Activated T-helper 2 cell treated with anti-CD3 and anti-CD28 coated beads, Interferon-gamma antibody, Interleukin-2, Interleukin-4, amounts not matched to agents 10 μg/mL and 5 μg/mL and 100 μg/mL, durations not matched to agents 14 hours and 24 hours and 36 hours (primary cell): Measurements from ENCODE around the gene PACSIN2. TPM values are rescaled to one million over a fixed set of nuclear protein-coding genes. Genes with fewer than 3 reads are reported as not detected.

ENCODE experiments used
- total RNA-seq: library from RNA; stranded (reverse); gene quantifications from 2 replicates; pipeline ENCODE4 v1.2.3, GENCODE V29; 2022

PACSIN2 gene
- total RNA-seq, 1 donor from 2014 or later, result 30.8 TPM

Other genes starting within 250 kb of the PACSIN2 start
- 45.2 and 47.6 TPM in 2 replicates for gene ARFGAP3, start 157.9 kb downstream of the PACSIN2 start, total RNA-seq
- gene TTLL1, start 74.2 kb upstream of the PACSIN2 start, total RNA-seq, result 3.4 and 4.1 TPM in 2 replicates
- gene BIK, start 95.6 kb upstream of the PACSIN2 start, total RNA-seq, result 2.5 and 3.1 TPM in 2 replicates
- 17.3 and 18.5 TPM in 2 replicates for gene MCAT, start 128.2 kb upstream of the PACSIN2 start, total RNA-seq
- 126 and 127 TPM in 2 replicates for gene TSPO, start 136.4 kb upstream of the PACSIN2 start, total RNA-seq
- gene TTLL12, start 172.0 kb upstream of the PACSIN2 start, total RNA-seq, result 85.7 and 89.1 TPM in 2 replicates